Mesodermal cell (in vitro differentiated cells): ENCODE measurements around the gene BAZ2B. TPM values are rescaled to one million over a fixed set of nuclear protein-coding genes. Genes with fewer than 3 reads are reported as not detected.

Experiments
- H3K27ac ChIP-seq: 2 replicates; pipeline ENCODE4 v1.7.0; 2013; ENCODE audit warnings: mild to moderate bottlenecking, low read depth, low read length, moderate library complexity; ENCODE audit not compliant: severe bottlenecking
- H3K36me3 ChIP-seq: 2 replicates; pipeline ENCODE4 v1.7.1; 2013; ENCODE audit warnings: mild to moderate bottlenecking, low read length, moderate library complexity; ENCODE audit not compliant: control insufficient read depth, insufficient read depth
- H3K4me1 ChIP-seq: one replicate; pipeline ENCODE4 v1.7.1; 2013; ENCODE audit warnings: mild to moderate bottlenecking, low read length; ENCODE audit not compliant: insufficient read depth, control insufficient read depth, poor library complexity, severe bottlenecking
- H3K4me3 ChIP-seq: 2 replicates; pipeline ENCODE4 v1.7.0; 2013; ENCODE audit warnings: low read length, control low read depth, mild to moderate bottlenecking; ENCODE audit not compliant: insufficient read depth, poor library complexity, severe bottlenecking; ENCODE audit errors: extremely low read depth
- H3K9me3 ChIP-seq: 2 replicates; pipeline ENCODE4 v1.7.1; 2013; ENCODE audit warnings: mild to moderate bottlenecking, low read length, moderate library complexity; ENCODE audit not compliant: control insufficient read depth
- WGBS, 2 experiments: methylation state at CpG; one replicate each; pipeline ENCODE4 v1.1.5; 2013; ENCODE audit warnings: missing lambda C conversion rate in 2 of 2; ENCODE audit not compliant: insufficient coverage in 2 of 2; 5-methylcytosine and 5-hydroxymethylcytosine counted together
- polyA plus RNA-seq, 2 experiments: library from polyadenylated mRNA; stranded (reverse); fragments of 50-300 nt; gene quantifications; one replicate each; pipeline ENCODE4 v1.2.3, GENCODE V29; 2013

The BAZ2B gene, protein sequence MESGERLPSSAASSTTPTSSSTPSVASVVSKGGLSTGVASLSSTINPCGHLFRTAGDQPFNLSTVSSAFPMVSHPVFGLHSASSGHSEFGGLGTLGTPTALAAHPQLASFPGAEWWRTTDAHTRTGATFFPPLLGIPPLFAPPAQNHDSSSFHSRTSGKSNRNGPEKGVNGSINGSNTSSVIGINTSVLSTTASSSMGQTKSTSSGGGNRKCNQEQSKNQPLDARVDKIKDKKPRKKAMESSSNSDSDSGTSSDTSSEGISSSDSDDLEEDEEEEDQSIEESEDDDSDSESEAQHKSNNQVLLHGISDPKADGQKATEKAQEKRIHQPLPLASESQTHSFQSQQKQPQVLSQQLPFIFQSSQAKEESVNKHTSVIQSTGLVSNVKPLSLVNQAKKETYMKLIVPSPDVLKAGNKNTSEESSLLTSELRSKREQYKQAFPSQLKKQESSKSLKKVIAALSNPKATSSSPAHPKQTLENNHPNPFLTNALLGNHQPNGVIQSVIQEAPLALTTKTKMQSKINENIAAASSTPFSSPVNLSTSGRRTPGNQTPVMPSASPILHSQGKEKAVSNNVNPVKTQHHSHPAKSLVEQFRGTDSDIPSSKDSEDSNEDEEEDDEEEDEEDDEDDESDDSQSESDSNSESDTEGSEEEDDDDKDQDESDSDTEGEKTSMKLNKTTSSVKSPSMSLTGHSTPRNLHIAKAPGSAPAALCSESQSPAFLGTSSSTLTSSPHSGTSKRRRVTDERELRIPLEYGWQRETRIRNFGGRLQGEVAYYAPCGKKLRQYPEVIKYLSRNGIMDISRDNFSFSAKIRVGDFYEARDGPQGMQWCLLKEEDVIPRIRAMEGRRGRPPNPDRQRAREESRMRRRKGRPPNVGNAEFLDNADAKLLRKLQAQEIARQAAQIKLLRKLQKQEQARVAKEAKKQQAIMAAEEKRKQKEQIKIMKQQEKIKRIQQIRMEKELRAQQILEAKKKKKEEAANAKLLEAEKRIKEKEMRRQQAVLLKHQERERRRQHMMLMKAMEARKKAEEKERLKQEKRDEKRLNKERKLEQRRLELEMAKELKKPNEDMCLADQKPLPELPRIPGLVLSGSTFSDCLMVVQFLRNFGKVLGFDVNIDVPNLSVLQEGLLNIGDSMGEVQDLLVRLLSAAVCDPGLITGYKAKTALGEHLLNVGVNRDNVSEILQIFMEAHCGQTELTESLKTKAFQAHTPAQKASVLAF (N-terminal part only)
- 48.0 TPM for polyA plus RNA-seq (2013, experiment 1 of 2)
- polyA plus RNA-seq (2013, experiment 2 of 2): 49.4 TPM

DNA sequence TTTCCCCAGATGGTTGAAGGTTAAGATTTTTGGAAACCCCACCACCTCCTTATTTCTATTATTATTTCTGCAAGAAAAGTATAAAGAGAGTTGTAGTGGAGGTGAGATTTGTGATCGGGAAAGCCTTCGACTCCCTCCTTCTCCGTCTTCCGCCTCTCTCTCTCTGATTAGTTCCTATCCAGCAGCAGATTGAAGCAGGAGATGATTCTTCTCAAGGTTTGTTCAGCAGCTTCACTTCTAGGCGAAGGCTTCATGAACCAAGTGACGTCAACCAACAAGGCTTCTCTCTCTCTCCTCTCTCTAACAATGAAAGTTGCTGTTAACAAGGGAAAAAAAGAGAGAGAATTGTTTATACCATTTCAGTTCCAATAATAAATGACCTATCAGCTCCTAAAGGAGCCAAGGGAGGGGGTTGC lies at the start of gene BAZ2B:
Gene BAZ2B, minus strand, starts transcription at position 263 of the 416 bp plus-strand sequence. CDS start 137,829 bp downstream, outside the sequence.
- no peaks in the 10 kb centered on the region for H3K36me3 ChIP-seq
- H3K4me3 ChIP-seq: peak within 1 kb of the TSS; percentile 76
- H3K27ac ChIP-seq: peak within 1 kb of the TSS; percentile 99
- H3K9me3 ChIP-seq: no peaks in the 10 kb centered on the region
- H3K4me1 ChIP-seq: peaks cover 4% of the 10 kb centered on the region
- 0% methylated on average over 1 to 4 of the region's 6 CpGs for WGBS, 2 experiments

DNA sequence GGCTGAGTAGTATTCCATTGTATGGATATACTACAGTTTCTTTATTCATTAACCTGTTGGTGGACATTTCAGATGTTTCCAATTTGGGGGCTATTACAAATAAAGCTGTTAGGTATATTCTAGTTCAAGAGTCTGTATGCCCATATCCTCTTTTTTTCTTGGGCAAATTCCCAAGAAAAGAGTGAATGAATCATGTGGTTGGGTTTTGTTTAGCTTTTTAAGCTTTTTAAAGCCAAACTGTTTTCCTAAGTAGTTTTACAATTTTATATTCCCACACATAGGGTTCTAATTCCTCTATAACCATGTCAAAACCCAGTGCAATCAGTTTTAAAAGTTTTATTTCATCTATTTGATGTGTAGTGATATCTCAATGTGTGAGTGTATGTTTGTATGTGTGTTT lies 44.9 kb upstream of the BAZ2B start:
- no peaks in the 10 kb centered on the region for H3K36me3 ChIP-seq
- H3K9me3 ChIP-seq: no peaks in the 10 kb centered on the region
- H3K4me3 ChIP-seq: no peak overlapping the region
- no peak overlapping the region for H3K27ac ChIP-seq
- H3K4me1 ChIP-seq: no peaks in the 10 kb centered on the region

DNA sequence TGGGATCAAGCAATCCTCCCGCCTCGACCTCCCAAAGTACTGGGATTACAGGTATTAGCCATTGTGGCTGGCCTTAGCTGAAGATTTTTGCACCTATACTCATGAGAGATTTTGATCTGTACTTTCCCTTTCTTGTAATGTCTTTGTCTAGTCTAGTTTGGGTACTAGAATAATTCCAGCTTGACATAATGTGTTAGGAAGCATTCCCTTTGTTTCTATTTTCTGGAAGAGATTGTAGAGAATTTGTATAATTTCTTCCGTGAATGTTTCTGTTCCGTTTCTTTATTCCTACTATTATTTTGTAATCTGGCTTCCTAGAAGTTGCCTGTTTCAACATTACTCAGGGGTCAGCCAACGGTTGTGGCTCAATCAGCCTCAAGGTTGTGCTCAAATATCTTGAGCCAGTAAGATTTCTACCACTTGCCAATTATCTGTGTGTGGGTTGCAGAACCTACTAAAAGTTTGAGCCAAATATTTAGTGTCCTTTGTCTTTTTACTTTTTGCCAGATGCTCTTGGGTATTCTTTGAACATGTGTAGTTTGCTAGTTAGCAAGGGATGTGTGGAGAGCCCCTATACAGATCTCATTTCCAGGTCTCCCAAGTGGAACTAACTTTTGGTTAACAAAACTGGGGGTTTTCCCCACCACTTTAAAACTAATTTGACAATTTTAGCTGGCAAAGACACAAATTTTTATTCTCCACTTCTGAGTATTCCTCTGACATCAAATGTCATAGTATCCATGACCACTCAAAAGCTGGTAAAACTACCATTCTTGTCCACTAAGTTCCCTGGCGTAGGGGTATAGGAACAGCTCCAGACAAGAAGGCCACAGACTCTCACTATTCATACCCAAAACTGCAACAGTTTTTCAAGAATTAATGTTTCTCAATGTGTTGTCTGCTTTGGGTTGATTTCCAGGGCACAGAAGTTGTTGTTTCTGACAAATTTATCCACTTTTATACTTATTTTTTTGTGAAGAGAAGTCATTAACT lies 42.8 kb upstream of the BAZ2B start:
- no peak overlapping the region for H3K27ac ChIP-seq
- WGBS, 2 experiments: 93% methylated on average over 3 to 4 of the region's 6 CpGs

DNA sequence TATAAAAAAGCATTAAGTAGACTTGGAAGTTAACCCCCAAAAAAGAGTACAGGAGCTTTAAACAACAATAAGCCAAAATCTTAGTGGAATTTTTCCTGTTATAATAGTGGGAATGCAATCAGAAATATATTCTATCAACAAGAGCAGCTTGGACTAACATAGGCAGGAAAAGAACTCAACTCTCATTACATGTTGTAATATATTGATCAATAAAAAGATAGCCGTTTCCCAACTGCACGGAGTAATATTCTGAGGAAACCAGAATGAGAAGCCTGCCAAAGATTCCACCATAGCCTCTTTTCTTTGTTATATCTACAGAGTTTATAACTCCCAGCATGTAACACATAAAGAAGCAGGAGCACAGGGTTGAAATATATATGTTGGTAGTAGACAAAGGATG lies 37.6 kb upstream of the BAZ2B start:
- H3K4me3 ChIP-seq: no peak overlapping the region
- H3K4me1 ChIP-seq: no peaks in the 10 kb centered on the region
- H3K9me3 ChIP-seq: no peaks in the 10 kb centered on the region
- no peak overlapping the region for H3K27ac ChIP-seq
- WGBS, 2 experiments: no CpG with 5 or more reads among the region's 2 CpGs
- H3K36me3 ChIP-seq: no peaks in the 10 kb centered on the region

More for the DNA sequence above, 42.8 kb upstream of the BAZ2B start:
- H3K9me3 ChIP-seq: no peaks in the 10 kb centered on the region
- no peaks in the 10 kb centered on the region for H3K4me1 ChIP-seq
- no peaks in the 10 kb centered on the region for H3K36me3 ChIP-seq
- no peak overlapping the region for H3K4me3 ChIP-seq

DNA sequence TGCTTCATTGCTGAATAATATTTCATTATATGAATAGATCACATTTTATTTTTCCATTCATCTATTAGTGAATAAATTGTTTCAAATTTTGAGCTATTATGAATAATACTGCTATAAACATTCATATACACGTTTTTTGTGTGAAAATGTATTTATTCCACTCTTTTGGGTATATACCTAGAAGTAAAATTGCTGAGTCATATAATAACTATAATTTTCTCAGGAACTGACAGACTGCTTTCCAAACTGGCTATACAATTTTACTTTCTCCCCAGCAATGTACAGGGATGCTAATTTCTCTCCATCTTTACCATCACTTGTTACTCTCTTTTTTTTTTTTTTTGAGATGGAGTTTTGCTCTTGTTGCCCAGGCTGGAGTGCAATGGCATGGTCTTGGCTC lies 35.5 kb upstream of the BAZ2B start:
- Histone ChIP-seq H3K27ac (no peak overlapping the region), H3K9me3 (no peaks in the 10 kb centered on the region), H3K4me3 (no peak overlapping the region), H3K4me1 (no peaks in the 10 kb centered on the region), H3K36me3 (no peaks in the 10 kb centered on the region)
- WGBS, 2 experiments: no CpG with 5 or more reads among the region's 1 CpG

DNA sequence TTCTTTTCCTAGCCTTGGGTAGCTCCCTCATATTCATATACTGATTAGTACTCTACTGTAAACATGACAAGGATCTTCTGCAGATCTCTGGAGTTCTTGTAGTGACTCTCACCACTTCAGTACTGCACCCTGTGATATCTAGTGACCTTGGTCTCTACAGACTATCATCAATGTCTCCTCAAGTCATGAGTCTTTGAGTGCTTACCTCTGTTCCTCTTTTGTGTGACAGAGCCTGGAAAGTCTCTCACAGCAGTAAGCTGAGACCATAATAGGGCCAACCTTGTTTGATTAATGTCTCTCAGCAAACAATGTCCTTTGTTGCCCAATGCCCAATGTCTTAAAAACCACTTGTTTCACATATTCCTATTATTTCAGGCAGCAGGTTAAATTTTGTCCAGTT lies 34.2 kb upstream of the BAZ2B start:
- H3K9me3 ChIP-seq: no peaks in the 10 kb centered on the region
- H3K4me3 ChIP-seq: no peak overlapping the region
- no peak overlapping the region for H3K27ac ChIP-seq
- H3K4me1 ChIP-seq: no peaks in the 10 kb centered on the region
- H3K36me3 ChIP-seq: no peaks in the 10 kb centered on the region

DNA sequence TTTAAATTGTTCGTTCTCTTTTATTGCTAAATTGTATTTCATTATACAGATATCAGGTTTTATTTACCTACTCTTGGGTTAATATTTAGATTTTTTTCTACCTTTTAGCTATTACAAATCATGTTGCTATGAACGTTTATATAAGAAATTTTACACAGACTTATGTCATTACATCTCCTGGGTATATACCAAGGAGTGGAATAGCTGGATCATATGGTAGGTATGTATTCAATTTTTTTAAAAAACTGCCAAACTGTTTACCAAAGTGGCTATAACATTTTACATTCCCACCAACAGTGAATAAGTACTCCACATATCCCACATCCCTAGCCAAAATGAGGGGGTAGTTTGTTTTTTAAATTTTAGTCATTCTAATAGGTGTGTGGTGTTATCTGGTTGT lies 32.3 kb upstream of the BAZ2B start:
- H3K4me1 ChIP-seq: no peaks in the 10 kb centered on the region
- no peak overlapping the region for H3K4me3 ChIP-seq
- WGBS, 2 experiments: no CpG with 5 or more reads among the region's 2 CpGs
- H3K9me3 ChIP-seq: no peaks in the 10 kb centered on the region
- no peaks in the 10 kb centered on the region for H3K36me3 ChIP-seq
- no peak overlapping the region for H3K27ac ChIP-seq

DNA sequence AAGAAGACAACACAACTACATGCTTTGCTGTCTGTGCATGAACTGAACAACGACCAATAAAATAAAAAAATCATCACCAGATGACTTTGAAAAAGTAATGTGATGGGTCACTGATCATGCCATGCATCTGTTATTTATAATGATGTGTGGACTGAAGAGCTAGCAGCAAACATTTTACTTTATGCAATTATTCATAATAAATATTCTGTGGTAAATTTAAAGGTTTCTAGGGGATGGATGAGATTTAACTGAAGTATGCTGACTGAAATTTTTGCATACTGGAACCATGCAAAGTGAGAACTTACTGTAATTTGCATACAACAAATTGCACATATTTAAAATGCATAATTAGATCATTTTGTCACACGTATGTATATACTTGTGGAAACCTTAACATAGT lies 31.3 kb upstream of the BAZ2B start:
- no CpG with 5 or more reads among the region's 2 CpGs for WGBS, 2 experiments
- H3K9me3 ChIP-seq: no peaks in the 10 kb centered on the region
- no peaks in the 10 kb centered on the region for H3K4me1 ChIP-seq
- no peak overlapping the region for H3K27ac ChIP-seq
- no peaks in the 10 kb centered on the region for H3K36me3 ChIP-seq
- no peak overlapping the region for H3K4me3 ChIP-seq

DNA sequence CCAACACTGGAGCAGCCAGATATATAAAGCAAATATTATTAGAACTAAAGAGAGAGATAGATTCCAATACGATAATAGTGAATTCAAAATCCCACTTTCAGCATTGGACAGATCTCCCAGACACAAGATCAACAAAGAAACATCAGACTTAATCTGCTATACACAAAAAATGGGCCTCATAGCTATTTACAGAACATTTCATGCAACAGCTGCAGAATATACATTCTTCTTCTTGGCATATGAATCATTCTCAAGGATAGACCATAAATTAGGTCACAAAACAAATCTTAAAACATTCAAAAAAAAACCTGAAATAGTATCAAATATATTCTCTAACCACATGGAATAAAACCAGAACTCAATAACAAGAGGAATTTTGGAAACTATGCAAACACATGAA lies 23.8 kb upstream of the BAZ2B start:
- WGBS, 2 experiments: no CpG with 5 or more reads among the region's 1 CpG
- H3K4me1 ChIP-seq: peaks cover 11% of the 10 kb centered on the region
- no peak overlapping the region for H3K4me3 ChIP-seq
- H3K27ac ChIP-seq: no peak overlapping the region
- no peaks in the 10 kb centered on the region for H3K36me3 ChIP-seq
- no peaks in the 10 kb centered on the region for H3K9me3 ChIP-seq

DNA sequence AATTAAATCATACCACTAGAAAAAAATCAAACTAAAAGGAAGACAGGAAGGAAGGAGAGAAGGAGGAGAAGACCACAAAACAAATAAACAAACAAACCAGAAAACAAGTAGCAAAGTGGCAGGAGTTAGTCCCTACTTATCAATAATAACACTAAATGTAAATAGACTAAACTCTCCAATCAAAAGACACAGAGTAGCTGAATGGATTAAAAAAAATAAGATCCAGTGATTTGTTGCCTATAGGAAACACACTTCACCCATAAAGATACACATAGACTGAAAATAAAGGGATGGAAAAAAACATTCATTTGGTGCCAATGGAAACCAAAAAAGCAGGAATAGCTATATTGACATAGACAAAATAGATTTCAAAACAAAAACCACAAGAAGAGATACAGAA lies 23.4 kb upstream of the BAZ2B start:
- no peaks in the 10 kb centered on the region for H3K9me3 ChIP-seq
- H3K4me1 ChIP-seq: peaks cover 16% of the 10 kb centered on the region
- no peak overlapping the region for H3K27ac ChIP-seq
- H3K36me3 ChIP-seq: no peaks in the 10 kb centered on the region
- H3K4me3 ChIP-seq: no peak overlapping the region
